H1 (cell line): Measurements from ENCODE around the gene SMARCA2. TPM values are rescaled to one million over a fixed set of nuclear protein-coding genes. Genes with fewer than 3 reads are reported as not detected.

Source experiments
- CTCF ChIA-PET: fragments of 300-600 bp; sonication (Branson Sonifier 250); formaldehyde crosslinking; loops from one replicate; lab custom pipeline; 2021; ENCODE audit not compliant: partially characterized antibody; lab: Charles Lee
- POLR2A ChIA-PET: fragments of 300-600 bp; sonication (Branson Sonifier 250); formaldehyde crosslinking; loops from one replicate; lab custom pipeline; 2021; ENCODE audit warnings: inconsistent platforms; ENCODE audit not compliant: partially characterized antibody; lab: Charles Lee
- DNase-seq, 2 experiments: peaks; one replicate each; pipeline versions ENCODE4 v3.0.0 to v3.0.0-alpha.2; 2010 to 2022; ENCODE audit warnings: low spot score in 2 of 2, low read depth in 1 of 2, mixed read lengths in 1 of 2
- FAIRE-seq: peaks from 2 replicates; lab custom pipeline; 2011; peaks lifted over from hg19 to GRCh38; lab: Jason Lieb, UNC
- H2AFZ ChIP-seq: 2 replicates; pipeline ENCODE4 v1.8.1; 2012; ENCODE audit warnings: low read length, inconsistent platforms
- H2AK5ac ChIP-seq: 2 replicates; pipeline ENCODE4 v1.6.1; 2013; ENCODE audit warnings: low read depth, low read length
- H2BK120ac ChIP-seq: replicated peaks from 2 replicates; pipeline ENCODE3; 2013; ENCODE audit warnings: low read depth, low read length, inconsistent platforms
- H2BK12ac ChIP-seq: 2 replicates; pipeline ENCODE4 v1.6.1; 2013; ENCODE audit warnings: low read depth, low read length
- H2BK15ac ChIP-seq: 2 replicates; pipeline ENCODE4 v1.6.1; 2013; ENCODE audit warnings: low read length
- H2BK20ac ChIP-seq: 2 replicates; pipeline ENCODE4 v1.6.1; 2013; ENCODE audit warnings: low read length
- H2BK5ac ChIP-seq: 2 replicates; pipeline ENCODE4 v1.6.1; 2013; ENCODE audit warnings: low read depth, low read length
- H3K14ac ChIP-seq: 2 replicates; pipeline ENCODE4 v1.6.1; 2013; ENCODE audit warnings: inconsistent platforms; ENCODE audit not compliant: insufficient read length
- H3K18ac ChIP-seq: 2 replicates; pipeline ENCODE4 v1.6.1; 2013; ENCODE audit warnings: low read length; ENCODE audit errors: extremely low read depth
- H3K23ac ChIP-seq: 2 replicates; pipeline ENCODE4 v1.6.1; 2013; ENCODE audit warnings: inconsistent platforms; ENCODE audit not compliant: insufficient read length
- H3K23me2 ChIP-seq: 2 replicates; pipeline ENCODE4 v1.6.1; 2013; ENCODE audit warnings: low read depth, low read length
- H3K27ac ChIP-seq: 2 replicates; pipeline ENCODE4 v1.6.1; 2011; ENCODE audit warnings: low read depth, low read length, inconsistent platforms
- H3K27me3 ChIP-seq, 4 experiments: replicated peaks in 1 of 4; 1 replicate in 1 of 4; 2 replicates in 3 of 4; pipeline versions ENCODE4 v1.6.1 to v1.8.1; 2011 to 2013; ENCODE audit warnings: low read length in 3 of 4, mild to moderate bottlenecking in 3 of 4, inconsistent platforms in 2 of 4, mixed read lengths in 2 of 4, moderate library complexity in 1 of 4; ENCODE audit not compliant: control insufficient read depth in 3 of 4, insufficient read depth in 3 of 4; ENCODE audit errors: extremely low read depth in 1 of 4
- H3K36me3 ChIP-seq, 4 experiments: 2 replicates each; pipeline versions ENCODE4 v1.6.1 to v1.8.1; 2011 to 2013; ENCODE audit warnings: mild to moderate bottlenecking in 4 of 4, low read length in 3 of 4, moderate library complexity in 2 of 4, control low read depth in 1 of 4, inconsistent platforms in 1 of 4; ENCODE audit not compliant: insufficient read depth in 4 of 4, control insufficient read depth in 2 of 4
- H3K4ac ChIP-seq: replicated peaks from 2 replicates; pipeline ENCODE3; 2013; ENCODE audit warnings: low read length, low read depth, mixed read lengths, inconsistent platforms; ENCODE audit not compliant: insufficient read length
- H3K4me1 ChIP-seq, 4 experiments: replicated peaks in 1 of 4; 1 replicate in 1 of 4; 2 replicates in 3 of 4; pipeline versions ENCODE4 v1.6.1 to v1.8.1; 2011 to 2013; ENCODE audit warnings: low read length in 3 of 4, inconsistent platforms in 2 of 4, mixed read lengths in 1 of 4; ENCODE audit not compliant: insufficient read depth in 4 of 4, control insufficient read depth in 3 of 4
- H3K4me2 ChIP-seq, 2 experiments: 2 replicates each; pipeline versions ENCODE4 v1.6.1 to v1.8.1; 2011 to 2013; ENCODE audit warnings: low read depth in 2 of 2, low read length in 2 of 2, control low read depth in 1 of 2, inconsistent platforms in 1 of 2, mild to moderate bottlenecking in 1 of 2; ENCODE audit not compliant: insufficient read depth in 1 of 2
- H3K4me3 ChIP-seq, 4 experiments: fragments of 200-600, 300-600 bp in 1 of 4; sonication (generic), shearing (Covaris generic), sonication (Bioruptor Twin) in 1 of 4; 2 replicates each; pipeline versions ENCODE4 v1.5.1 to v1.8.1; 2011 to 2016; ENCODE audit warnings: low read length in 4 of 4, low read depth in 3 of 4, control low read depth in 2 of 4, inconsistent platforms in 2 of 4, mild to moderate bottlenecking in 2 of 4, mixed read lengths in 1 of 4, moderate library complexity in 1 of 4; ENCODE audit not compliant: insufficient read depth in 2 of 4; ENCODE audit errors: extremely low read depth in 1 of 4
- H3K56ac ChIP-seq: replicated peaks from 2 replicates; pipeline ENCODE3; 2013; ENCODE audit warnings: low read depth, mild to moderate bottlenecking, mixed read lengths, low read length, inconsistent platforms; ENCODE audit not compliant: insufficient read length
- H3K79me1 ChIP-seq: 2 replicates; pipeline ENCODE4 v1.6.1; 2013; ENCODE audit warnings: low read depth, low read length, control low read depth
- H3K79me2 ChIP-seq, 2 experiments: 2 replicates each; pipeline versions ENCODE4 v1.6.1 to v1.8.1; 2012 to 2013; ENCODE audit warnings: low read length in 2 of 2, mild to moderate bottlenecking in 2 of 2, inconsistent platforms in 1 of 2; ENCODE audit not compliant: insufficient read depth in 2 of 2, control insufficient read depth in 1 of 2
- H3K9ac ChIP-seq, 4 experiments: replicated peaks in 1 of 4; 1 replicate in 1 of 4; 2 replicates in 3 of 4; pipeline versions ENCODE4 v1.6.1 to v1.8.1; 2011 to 2013; ENCODE audit warnings: low read depth in 3 of 4, low read length in 3 of 4, control low read depth in 2 of 4, mild to moderate bottlenecking in 2 of 4, moderate library complexity in 2 of 4, inconsistent platforms in 1 of 4; ENCODE audit errors: extremely low read depth in 1 of 4
- H3K9me3 ChIP-seq, 2 experiments: 2 replicates each; pipeline versions ENCODE4 v1.6.1 to v1.8.1; 2012 to 2013; ENCODE audit warnings: mild to moderate bottlenecking in 2 of 2, moderate library complexity in 2 of 2, control low read depth in 1 of 2, inconsistent platforms in 1 of 2, low read depth in 1 of 2, low read length in 1 of 2, mixed read lengths in 1 of 2; ENCODE audit not compliant: insufficient read depth in 2 of 2
- H4K20me1 ChIP-seq, 2 experiments: replicated peaks in 1 of 2; 2 replicates each; pipeline versions ENCODE3 to v1.8.1; 2011 to 2013; ENCODE audit warnings: inconsistent platforms in 2 of 2, low read length in 2 of 2, mild to moderate bottlenecking in 1 of 2; ENCODE audit not compliant: insufficient read depth in 2 of 2, control insufficient read depth in 1 of 2
- H4K5ac ChIP-seq: 2 replicates; pipeline ENCODE4 v1.6.1; 2013; ENCODE audit warnings: low read length, low read depth, mixed read lengths, inconsistent platforms; ENCODE audit not compliant: insufficient read length
- H4K8ac ChIP-seq: 2 replicates; pipeline ENCODE4 v1.8.0; 2013; ENCODE audit warnings: mild to moderate bottlenecking, moderate library complexity, low read length, inconsistent platforms; ENCODE audit not compliant: insufficient read depth; ENCODE audit errors: extremely low read depth
- H4K91ac ChIP-seq: replicated peaks from 2 replicates; pipeline ENCODE3; 2013; ENCODE audit warnings: low read length, mixed read lengths, inconsistent platforms; ENCODE audit not compliant: insufficient read length
- POLR2AphosphoS5 ChIP-seq: IDR thresholded peaks from 2 replicates; pipeline ENCODE4 v1.6.1; 2011; ENCODE audit warnings: low read depth, low read length
- WGBS, 2 experiments: shearing (Covaris generic) in 1 of 2; methylation state at CpG; one replicate each; pipeline versions ENCODE4 v1.1.6 to v1.1.7; 2013 to 2015; ENCODE audit warnings: low lambda C conversion rate in 2 of 2, mixed read lengths in 2 of 2, inconsistent platforms in 1 of 2, low coverage in 1 of 2, missing lambda C conversion rate in 1 of 2; ENCODE audit not compliant: insufficient replicate concordance in 2 of 2, insufficient coverage in 1 of 2, insufficient read length in 1 of 2; ENCODE audit errors: extremely low coverage in 1 of 2, missing lambda C conversion rate in 1 of 2; 5-methylcytosine and 5-hydroxymethylcytosine counted together
- polyA plus RNA-seq, 7 experiments: library from polyadenylated mRNA; depleted of rRNA in 3 of 7; stranded (reverse) in 5 of 7; unstranded in 2 of 7; fragments of >200 nt in 5 of 7; fragments of 200-250 nt in 2 of 7; gene quantifications; 1 replicate in 5 of 7; 2 replicates in 1 of 7; 4 replicates in 1 of 7; pipeline versions ENCODE4 v1.2.1 to v1.2.3, GENCODE V29; 2011 to 2013; ENCODE audit warnings: missing spikeins in 2 of 7, mixed read lengths in 2 of 7
- total RNA-seq: library from RNA; stranded (reverse); fragmentation: NEBNext Ultra II Directional; extraction: Animal tissue kit (Norgen Biotek cat#: 25700); gene quantifications from 2 replicates; pipeline ENCODE4 v1.2.1, GENCODE V29; 2021

The SMARCA2 gene
- total and polyA plus RNA-seq, 2 of the 8 experiments (the other 6 are each of a cell fraction or from before 2014, with no cell fraction given) = 6.3 to 21.7 TPM

GRCh38 chr9:2022560-2022959 is 7.4 kb downstream of the SMARCA2 start:
- WGBS, 2 experiments = 90% methylated on average over 1 of the region's 1 CpG; no CpG with 5 or more reads in 1 of the 2 experiments
- Histone ChIP-seq H3K23ac (no peak overlapping the region), H3K4me2 (no peak overlapping the region)

More at GRCh38 chr9:2022560-2022959, 7.4 kb downstream of the SMARCA2 start:
- Histone ChIP-seq H4K20me1 (peaks cover 0 to 3% of the 10 kb centered on the region in 2 experiments), H2BK15ac (no peak overlapping the region), H3K14ac (no peak overlapping the region), H3K4me1 (peaks cover 6 to 19% (median 13%) of the 10 kb centered on the region in 4 experiments; a peak in 6 of 7 replicates), H4K8ac (no peak overlapping the region), H3K27ac (no peak overlapping the region), H3K18ac (no peak overlapping the region), H2BK20ac (no peak overlapping the region), H2AFZ (no peak overlapping the region), H3K4me3 (no peak overlapping the region), H3K79me1 (no peaks in the 10 kb centered on the region), H3K27me3 (peaks cover 0 to 19% (median 15%) of the 10 kb centered on the region in 4 experiments; a peak in 6 of 7 replicates), H3K36me3 (no peaks in the 10 kb centered on the region), H2BK120ac (no peak overlapping the region), H3K9me3 (no peaks in the 10 kb centered on the region), H2BK12ac (no peak overlapping the region), H2AK5ac (no peak overlapping the region), H3K4ac (no peak overlapping the region), H4K5ac (no peak overlapping the region), H4K91ac (no peak overlapping the region), H3K9ac (no peak overlapping the region), H3K79me2 (no peaks in the 10 kb centered on the region), H2BK5ac (no peak overlapping the region), H3K56ac (no peak overlapping the region), H3K23me2 (peaks cover 8% of the 10 kb centered on the region)
- CTCF ChIA-PET = interaction anchor here (0.9 to 1.1 kb wide), 2 partner anchors 65 to 83 kb away, joined by 3 to 4 read pairs; no protein-coding TSS in a partner anchor
- POLR2A ChIA-PET = interaction anchor here (0.6 kb wide), 1 partner anchor 16 kb away, joined by 3 read pairs; no protein-coding TSS in a partner anchor
- TF ChIP-seq POLR2AphosphoS5 = no peak
- DNase-seq (no peak), FAIRE-seq (no peak)
